ENCODE data around the gene GIPR. TPM values are rescaled to one million over a fixed set of nuclear protein-coding genes. Genes with fewer than 3 reads are reported as not detected.

GIPR gene
- total and polyA plus RNA-seq, 2 experiments from 2014 or later = not detected

DNA sequence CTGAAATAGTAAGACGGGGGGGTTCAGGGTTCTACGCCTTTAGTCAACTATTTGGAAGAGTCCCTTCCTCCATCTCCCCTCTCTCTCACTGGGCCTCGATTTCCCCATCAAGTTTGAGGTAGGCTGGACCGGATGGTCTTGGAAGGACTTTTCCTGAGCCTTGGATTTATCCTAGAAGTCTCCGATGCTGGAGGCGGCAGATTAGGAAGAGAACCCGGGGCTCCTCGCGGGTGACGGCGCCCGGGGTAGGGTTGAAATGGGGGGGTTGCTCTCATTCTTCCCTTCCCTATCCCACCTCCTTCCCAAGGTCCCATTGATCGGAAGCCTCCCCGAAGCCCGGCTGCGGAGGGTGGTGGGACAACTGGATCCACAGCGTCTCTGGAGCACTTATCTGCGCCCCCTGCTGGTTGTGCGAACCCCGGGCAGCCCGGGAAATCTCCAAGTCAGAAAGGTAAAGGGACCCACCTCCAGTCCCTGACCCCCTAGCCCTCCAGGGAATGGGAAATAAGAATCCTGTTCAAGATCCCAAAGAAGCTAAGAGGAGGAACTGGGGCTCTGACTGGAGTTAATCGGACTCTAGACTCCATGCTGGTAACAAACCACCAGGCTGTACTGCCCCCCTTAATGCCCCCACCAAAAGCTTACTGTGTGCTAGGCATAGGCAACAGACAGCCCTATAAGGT is 25.2 kb downstream of the GIPR start:
- Histone ChIP-seq H2AFZ (peak overlapping the region; percentile 92), H3K4me3 (peak overlapping the region; percentile 86), H3K27me3 (replicated peaks; ENCODE audit: insufficient read depth) (no peaks in the 10 kb centered on the region), H3K9me2 (ENCODE audit: insufficient read depth) (no peaks in the 10 kb centered on the region), H3K79me2 (ENCODE audit: insufficient read depth) (peaks cover 34% of the 10 kb centered on the region), H3K36me3 (ENCODE audit: low read depth) (peaks cover 2% of the 10 kb centered on the region; the same call in 1 of the 2 replicates), H4K20me1 (ENCODE audit: insufficient read depth) (no peaks in the 10 kb centered on the region), H3K4me2 (ENCODE audit: unreplicated experiment) (peak overlapping the region; percentile 93), H3K27ac (peak overlapping the region; percentile 89), H3K9ac (peak overlapping the region; percentile 95), H3K4me1 (ENCODE audit: insufficient read depth) (peaks cover 10% of the 10 kb centered on the region), H3K9me3 (ENCODE audit: low read depth) (no peaks in the 10 kb centered on the region), H3F3A (ENCODE audit: insufficient read depth) (no peaks in the 10 kb centered on the region)
- TF ChIP-seq EZH2phosphoT487 (IDR thresholded peaks at IDR 0.05; ENCODE audit: insufficient read depth, low read depth) = no peak
- no peak for TF ChIP-seq EZH2 (IDR thresholded peaks at IDR 0.05; ENCODE audit: insufficient read depth, poor library complexity, severe bottlenecking)
- DNase-seq = peak; percentile 86
- 1 to 2% methylated on average over 22 of the region's 22 CpGs for WGBS, 2 experiments (ENCODE audit: low coverage in 1 of 2, low lambda C conversion rate in 2 of 2, missing lambda C conversion rate in 2 of 2)
- in situ Hi-C loops (cut with MboI) = no loop called here

DNA sequence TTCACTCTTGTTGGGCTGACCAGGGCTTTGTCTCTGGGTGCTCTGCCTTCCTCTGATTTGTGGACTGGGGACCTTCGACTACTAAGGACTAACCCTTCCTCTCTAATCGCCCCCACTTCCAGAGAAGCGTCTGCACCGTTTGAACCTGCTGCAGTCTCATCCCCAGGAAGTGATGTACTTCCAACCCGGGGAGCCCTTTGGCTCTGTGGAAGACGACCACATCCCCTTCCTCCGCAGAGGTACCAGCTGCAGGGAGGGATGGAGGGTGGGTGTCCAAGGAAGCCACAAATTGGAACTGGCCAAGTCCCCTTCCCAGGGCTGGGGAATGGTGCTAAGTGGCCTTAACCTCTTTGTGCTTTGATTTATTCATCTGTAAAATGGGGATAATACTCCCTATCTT is 33.7 kb downstream of the GIPR start:
- Histone ChIP-seq H3K4me2 (ENCODE audit: unreplicated experiment) (no peak overlapping the region), H4K20me1 (ENCODE audit: insufficient read depth) (no peaks in the 10 kb centered on the region), H3K9ac (no peak overlapping the region), H3K36me3 (ENCODE audit: low read depth) (no peaks in the 10 kb centered on the region), H3K9me2 (ENCODE audit: insufficient read depth) (no peaks in the 10 kb centered on the region), H3F3A (ENCODE audit: insufficient read depth) (peaks cover 2% of the 10 kb centered on the region; the same call in 1 of the 2 replicates), H3K27me3 (replicated peaks; ENCODE audit: insufficient read depth) (no peaks in the 10 kb centered on the region), H3K79me2 (ENCODE audit: insufficient read depth) (no peaks in the 10 kb centered on the region), H3K9me3 (ENCODE audit: low read depth) (no peaks in the 10 kb centered on the region), H2AFZ (no peak overlapping the region), H3K4me3 (no peak overlapping the region), H3K27ac (no peak overlapping the region), H3K4me1 (ENCODE audit: insufficient read depth) (peaks cover 5% of the 10 kb centered on the region; the same call in 1 of the 2 replicates)
- TF ChIP-seq EZH2phosphoT487 (IDR thresholded peaks at IDR 0.05; ENCODE audit: insufficient read depth, low read depth) (no peak), EZH2 (IDR thresholded peaks at IDR 0.05; ENCODE audit: insufficient read depth, poor library complexity, severe bottlenecking) (no peak)
- in situ Hi-C loops (cut with MboI) = no loop called here
- no peak for DNase-seq
- 96 to 99% methylated on average over 7 of the region's 7 CpGs for WGBS, 2 experiments (ENCODE audit: low coverage in 1 of 2, low lambda C conversion rate in 2 of 2, missing lambda C conversion rate in 2 of 2)

DNA sequence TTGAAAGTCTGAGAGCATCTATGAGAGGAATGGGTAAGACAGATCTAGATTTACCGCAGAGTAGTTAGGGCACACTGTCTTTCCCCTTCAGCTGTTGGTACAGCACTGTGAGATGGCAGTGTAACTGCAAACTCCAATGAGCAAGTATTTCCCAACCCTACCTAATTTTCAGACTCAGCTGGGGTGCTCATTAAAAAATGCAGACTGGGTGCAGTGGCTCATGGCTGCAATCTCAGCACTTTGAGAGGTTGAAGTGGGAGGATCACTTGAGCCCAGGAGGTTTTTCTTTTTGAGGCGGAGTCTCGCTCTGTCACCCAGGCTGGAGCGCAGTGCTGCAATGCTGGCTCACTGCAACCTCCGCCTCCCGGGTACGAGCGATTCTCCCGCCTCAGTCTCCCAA is 37.1 kb downstream of the GIPR start:
- Histone ChIP-seq H2AFZ (no peak overlapping the region), H4K20me1 (ENCODE audit: insufficient read depth) (no peaks in the 10 kb centered on the region), H3K27ac (no peak overlapping the region), H3K9me3 (ENCODE audit: low read depth) (no peaks in the 10 kb centered on the region), H3K4me2 (ENCODE audit: unreplicated experiment) (no peak overlapping the region), H3K36me3 (ENCODE audit: low read depth) (no peaks in the 10 kb centered on the region), H3K27me3 (replicated peaks; ENCODE audit: insufficient read depth) (no peaks in the 10 kb centered on the region), H3K4me1 (ENCODE audit: insufficient read depth) (peaks cover 9% of the 10 kb centered on the region; the same call in 1 of the 2 replicates), H3K4me3 (no peak overlapping the region), H3F3A (ENCODE audit: insufficient read depth) (peaks cover 13% of the 10 kb centered on the region; the same call in 1 of the 2 replicates), H3K79me2 (ENCODE audit: insufficient read depth) (peaks cover 10% of the 10 kb centered on the region; the same call in 1 of the 2 replicates), H3K9ac (no peak overlapping the region), H3K9me2 (ENCODE audit: insufficient read depth) (no peaks in the 10 kb centered on the region)
- in situ Hi-C loops (cut with MboI) = no loop called here
- DNase-seq = no peak
- 93 to 95% methylated on average over 9 of the region's 9 CpGs for WGBS, 2 experiments (ENCODE audit: low coverage in 1 of 2, low lambda C conversion rate in 2 of 2, missing lambda C conversion rate in 2 of 2)
- TF ChIP-seq EZH2 (IDR thresholded peaks at IDR 0.05; ENCODE audit: insufficient read depth, poor library complexity, severe bottlenecking) = no peak
- no peak for TF ChIP-seq EZH2phosphoT487 (IDR thresholded peaks at IDR 0.05; ENCODE audit: insufficient read depth, low read depth)

DNA sequence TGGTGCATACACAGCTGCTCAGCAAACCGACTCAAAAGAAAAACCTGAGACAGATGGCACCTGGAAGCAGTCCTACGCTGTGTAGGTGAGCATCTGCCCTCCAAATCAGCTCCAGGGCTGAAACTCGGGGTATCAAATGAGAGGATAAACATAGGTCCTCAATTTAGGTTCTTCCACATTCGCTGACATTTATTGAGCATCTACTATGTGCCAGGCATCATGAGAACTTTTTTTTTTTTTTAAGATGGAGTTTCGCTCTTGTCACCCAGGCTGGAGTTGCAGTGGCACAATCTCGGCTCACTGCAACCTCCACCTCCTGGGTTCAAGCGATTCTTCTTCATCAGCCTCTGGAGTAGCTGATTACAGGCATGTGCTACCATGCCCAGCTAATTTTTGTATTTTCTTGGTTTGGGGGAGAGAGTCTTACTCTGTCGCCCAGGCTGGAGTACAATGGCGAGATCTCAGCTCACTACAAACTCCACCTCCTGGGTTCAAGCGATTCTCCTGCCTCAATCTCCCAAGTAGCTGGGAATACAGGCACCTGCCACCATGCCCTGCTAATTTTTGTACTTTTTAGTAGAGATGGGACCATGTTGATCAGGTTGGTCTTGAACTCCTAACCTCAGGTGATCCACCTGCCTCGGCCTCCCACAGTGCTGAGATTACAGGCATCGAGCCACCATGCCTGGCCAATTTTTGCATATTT is 37.8 kb downstream of the GIPR start:
- H3F3A ChIP-seq (ENCODE audit: insufficient read depth) = peaks cover 13% of the 10 kb centered on the region; the same call in 1 of the 2 replicates
- no peaks in the 10 kb centered on the region for H3K9me3 ChIP-seq (ENCODE audit: low read depth)
- no peak for DNase-seq
- TF ChIP-seq EZH2phosphoT487 (IDR thresholded peaks at IDR 0.05; ENCODE audit: insufficient read depth, low read depth) = no peak
- TF ChIP-seq EZH2 (IDR thresholded peaks at IDR 0.05; ENCODE audit: insufficient read depth, poor library complexity, severe bottlenecking) = no peak
- H2AFZ ChIP-seq = no peak overlapping the region
- in situ Hi-C loops (cut with MboI) = no loop called here
- H4K20me1 ChIP-seq (ENCODE audit: insufficient read depth) = no peaks in the 10 kb centered on the region
- no peak overlapping the region for H3K4me3 ChIP-seq
- no peaks in the 10 kb centered on the region for H3K27me3 ChIP-seq (replicated peaks; ENCODE audit: insufficient read depth)
- H3K4me1 ChIP-seq (ENCODE audit: insufficient read depth) = peaks cover 9% of the 10 kb centered on the region; the same call in 1 of the 2 replicates
- no peaks in the 10 kb centered on the region for H3K36me3 ChIP-seq (ENCODE audit: low read depth)
- no peaks in the 10 kb centered on the region for H3K9me2 ChIP-seq (ENCODE audit: insufficient read depth)
- no peak overlapping the region for H3K4me2 ChIP-seq (ENCODE audit: unreplicated experiment)
- H3K79me2 ChIP-seq (ENCODE audit: insufficient read depth) = peaks cover 17% of the 10 kb centered on the region
- no peak overlapping the region for H3K27ac ChIP-seq
- no peak overlapping the region for H3K9ac ChIP-seq
- WGBS, 2 experiments (ENCODE audit: low coverage in 1 of 2, low lambda C conversion rate in 2 of 2, missing lambda C conversion rate in 2 of 2) = 82 to 85% methylated on average over 12 of the region's 12 CpGs

Data from GM23248 (cell line).